ENCODE data around the gene CBX8. TPM values are rescaled to one million over a fixed set of nuclear protein-coding genes. Genes with fewer than 3 reads are reported as not detected.

CBX8 gene
- total RNA-seq, 1 experiment from 2014 or later, result 2.0 TPM

GRCh38 chr17:79837888-79838521 lies 41.1 kb upstream of the CBX8 start:
- POLR2A ChIA-PET, result interaction anchor here (0.6 to 5.0 kb wide), 17 partner anchors 10 to 1654 kb away, joined by 3 to 68 read pairs (median 4); partner anchors contain the start of gene CBX8
- CTCF ChIA-PET, result interaction anchor here (0.6 to 10.3 kb wide), 23 partner anchors 13 to 1558 kb away, joined by 3 to 464 read pairs (median 17); partner anchors contain the start of genes CBX2, CBX8 and GAA
- Mint-ChIP-seq H3K4me1 (peaks cover 36% of the 10 kb centered on the region), H3K27me3 (ENCODE audit: low read depth) (peaks cover 90% of the 10 kb centered on the region), H3K4me3 (peak overlapping the region; percentile 72), H3K27ac (no peak overlapping the region; the same call in 1 of the 2 replicates), H3K9me3 (no peaks in the 10 kb centered on the region), H3K36me3 (no peaks in the 10 kb centered on the region; the same call in 1 of the 2 replicates)
- DNase-seq (ENCODE audit: low spot score), result no peak
- TF ChIP-seq GRHL2 (CRISPR knock-in tag; IDR thresholded peaks at IDR 0.05; ENCODE audit: insufficient replicate concordance, severe bottlenecking) (no peak), ESRRA (CRISPR knock-in tag; IDR thresholded peaks at IDR 0.05; ENCODE audit: borderline replicate concordance) (no peak), ATF3 (CRISPR knock-in tag; conservative IDR thresholded peaks at IDR 0.05) (no peak), HMGA2 (CRISPR knock-in tag; IDR thresholded peaks at IDR 0.05) (no peak), ZNF281 (CRISPR knock-in tag; IDR thresholded peaks at IDR 0.05) (no peak), NFATC4 (CRISPR knock-in tag; IDR thresholded peaks at IDR 0.05) (no peak), ZNF512 (CRISPR knock-in tag; IDR thresholded peaks at IDR 0.05; ENCODE audit: borderline replicate concordance) (no peak), ZNF425 (CRISPR knock-in tag; conservative IDR thresholded peaks at IDR 0.05) (no peak), SMAD3 (CRISPR knock-in tag; IDR thresholded peaks at IDR 0.05; ENCODE audit: borderline replicate concordance) (no peak), ZNF317 (CRISPR knock-in tag; IDR thresholded peaks at IDR 0.05; ENCODE audit: borderline replicate concordance, low read depth) (no peak), KAT7 (CRISPR knock-in tag; IDR thresholded peaks at IDR 0.05; ENCODE audit: borderline replicate concordance) (no peak)
- no peak for ATAC-seq

GRCh38 chr17:79836972-79837887 lies 40.4 kb upstream of the CBX8 start:
- no peaks in the 10 kb centered on the region for H3K9me3 Mint-ChIP-seq
- H3K4me3 Mint-ChIP-seq, result peak overlapping the region; percentile 72
- no peaks in the 10 kb centered on the region; the same call in 1 of the 2 replicates for H3K36me3 Mint-ChIP-seq
- H3K4me1 Mint-ChIP-seq, result peaks cover 33% of the 10 kb centered on the region
- peaks cover 90% of the 10 kb centered on the region for H3K27me3 Mint-ChIP-seq (ENCODE audit: low read depth)
- no peak overlapping the region for H3K27ac Mint-ChIP-seq
- ATAC-seq (no peak), DNase-seq (ENCODE audit: low spot score) (peak; percentile 54)
- POLR2A ChIA-PET, result interaction anchor here (0.6 to 5.0 kb wide), 16 partner anchors 11 to 1655 kb away, joined by 3 to 68 read pairs (median 4); partner anchors contain the start of gene CBX8
- CTCF ChIA-PET, result interaction anchor here (0.6 to 10.3 kb wide), 21 partner anchors 7 to 1559 kb away, joined by 3 to 464 read pairs (median 14); partner anchors contain the start of genes CBX8 and GAA
- TF ChIP-seq ZNF281 (CRISPR knock-in tag; IDR thresholded peaks at IDR 0.05) (peak; percentile 62; the same call in 1 of the 2 replicates), SMAD4 (CRISPR knock-in tag; IDR thresholded peaks at IDR 0.05) (no peak), FOXJ3 (CRISPR knock-in tag; IDR thresholded peaks at IDR 0.05; ENCODE audit: borderline replicate concordance) (no peak), GABPB1 (CRISPR knock-in tag; IDR thresholded peaks at IDR 0.05) (peak; percentile 50), MAX (CRISPR knock-in tag; IDR thresholded peaks at IDR 0.05) (peak; percentile 56; the same call in 1 of the 2 replicates), CTCF (IDR thresholded peaks at IDR 0.05) (no peak), ZNF396 (CRISPR knock-in tag; IDR thresholded peaks at IDR 0.05; ENCODE audit: borderline replicate concordance) (no peak), HMGA2 (CRISPR knock-in tag; IDR thresholded peaks at IDR 0.05) (no peak)

All from WTC11 (cell line).